Stimulated activated naive CD8-positive, alpha-beta T cell treated with anti-CD3 and anti-CD28 coated beads, Interleukin-15, Interleukin-2, amounts not matched to agents 100 ng/mL and 50 ng/mL, for 24 hours (primary cell): Measurements from ENCODE around the gene ARMC9.
A peak's percentile ranks its signal among the peaks of the same experiment; 100 is the strongest.
"Not testable (repeated sequence)": the region's sequence is repeated elsewhere in the genome, so short reads cannot be mapped to it uniquely, and the experiment has no call there.

Experiments
- H3K27ac Mint-ChIP-seq: one replicate; pipeline ENCODE4 v1.8.0; 2021; ENCODE audit warnings: mild to moderate bottlenecking, mixed read lengths
- H3K27me3 Mint-ChIP-seq: one replicate; pipeline ENCODE4 v1.8.0; 2021; ENCODE audit warnings: mixed read lengths
- H3K36me3 Mint-ChIP-seq: one replicate; pipeline ENCODE4 v1.8.0; 2021; ENCODE audit warnings: low read depth, mixed read lengths
- H3K4me1 Mint-ChIP-seq: one replicate; pipeline ENCODE4 v1.8.0; 2021; ENCODE audit warnings: low read depth, mixed read lengths
- H3K4me3 Mint-ChIP-seq: one replicate; pipeline ENCODE4 v1.8.0; 2021; ENCODE audit warnings: mild to moderate bottlenecking, mixed read lengths
- H3K9me3 Mint-ChIP-seq: one replicate; pipeline ENCODE4 v1.8.0; 2021; ENCODE audit warnings: mixed read lengths

ARMC9 gene

GRCh38 chr2:231400681-231401080 is 202.2 kb downstream of the ARMC9 start:
- not testable (repeated sequence) for H3K9me3 Mint-ChIP-seq
- peaks cover 20% of the 10 kb centered on the region for H3K4me1 Mint-ChIP-seq

GRCh38 chr2:231401101-231401500 is 202.7 kb downstream of the ARMC9 start:
- H3K9me3 Mint-ChIP-seq, H3K36me3 Mint-ChIP-seq, H3K27ac Mint-ChIP-seq, H3K4me3 Mint-ChIP-seq, H3K27me3 Mint-ChIP-seq: not testable (repeated sequence)
- peaks cover 24% of the 10 kb centered on the region for H3K4me1 Mint-ChIP-seq

More at GRCh38 chr2:231400681-231401080, 202.2 kb downstream of the ARMC9 start:
- H3K36me3 Mint-ChIP-seq, H3K4me3 Mint-ChIP-seq, H3K27me3 Mint-ChIP-seq, H3K27ac Mint-ChIP-seq: not testable (repeated sequence)

GRCh38 chr2:231403421-231404182 is 205.2 kb downstream of the ARMC9 start:
- not testable (repeated sequence) for H3K27me3 Mint-ChIP-seq, H3K36me3 Mint-ChIP-seq, H3K9me3 Mint-ChIP-seq, H3K27ac Mint-ChIP-seq, H3K4me3 Mint-ChIP-seq
- peaks cover 20% of the 10 kb centered on the region for H3K4me1 Mint-ChIP-seq

- H3K9me3 Mint-ChIP-seq, H3K27ac Mint-ChIP-seq, H3K36me3 Mint-ChIP-seq, H3K27me3 Mint-ChIP-seq, H3K4me3 Mint-ChIP-seq: not testable (repeated sequence)
- peaks cover 20% of the 10 kb centered on the region for H3K4me1 Mint-ChIP-seq
Observed at GRCh38 chr2:231404183-231404578, 205.8 kb downstream of the ARMC9 start.

GRCh38 chr2:231405601-231406367 is 207.4 kb downstream of the ARMC9 start:
- H3K36me3 Mint-ChIP-seq, H3K9me3 Mint-ChIP-seq, H3K27me3 Mint-ChIP-seq: not testable (repeated sequence)
- H3K4me1 Mint-ChIP-seq, result peaks cover 20% of the 10 kb centered on the region
- peak overlapping the region; percentile 51 for H3K4me3 Mint-ChIP-seq
- peak overlapping the region; percentile 56 for H3K27ac Mint-ChIP-seq

GRCh38 chr2:231407686-231408085 is 209.3 kb downstream of the ARMC9 start:
- H3K9me3 Mint-ChIP-seq, H3K27ac Mint-ChIP-seq, H3K36me3 Mint-ChIP-seq, H3K4me3 Mint-ChIP-seq: not testable (repeated sequence)
- Mint-ChIP-seq H3K27me3 (peaks cover 21% of the 10 kb centered on the region), H3K4me1 (peaks cover 23% of the 10 kb centered on the region)

- not testable (repeated sequence) for H3K36me3 Mint-ChIP-seq, H3K27ac Mint-ChIP-seq, H3K4me3 Mint-ChIP-seq, H3K9me3 Mint-ChIP-seq
- peaks cover 24% of the 10 kb centered on the region for H3K4me1 Mint-ChIP-seq
- peaks cover 28% of the 10 kb centered on the region for H3K27me3 Mint-ChIP-seq
Observed at GRCh38 chr2:231408304-231408703, 209.9 kb downstream of the ARMC9 start.

- Mint-ChIP-seq H3K36me3 (no peaks in the 10 kb centered on the region), H3K4me1 (peaks cover 24% of the 10 kb centered on the region), H3K27me3 (peaks cover 36% of the 10 kb centered on the region), H3K27ac (no peak overlapping the region), H3K9me3 (peaks cover 5% of the 10 kb centered on the region), H3K4me3 (no peak overlapping the region)
Observed at GRCh38 chr2:231409776-231410175, 211.3 kb downstream of the ARMC9 start.

GRCh38 chr2:231410293-231411004 is 212.0 kb downstream of the ARMC9 start:
- H3K27me3 Mint-ChIP-seq, result peaks cover 36% of the 10 kb centered on the region
- no peaks in the 10 kb centered on the region for H3K36me3 Mint-ChIP-seq
- H3K4me3 Mint-ChIP-seq, result no peak overlapping the region
- no peak overlapping the region for H3K27ac Mint-ChIP-seq
- H3K4me1 Mint-ChIP-seq, result peaks cover 17% of the 10 kb centered on the region
- H3K9me3 Mint-ChIP-seq, result peaks cover 5% of the 10 kb centered on the region

GRCh38 chr2:231411237-231411636 is 212.8 kb downstream of the ARMC9 start:
- Mint-ChIP-seq H3K27ac (no peak overlapping the region), H3K27me3 (peaks cover 36% of the 10 kb centered on the region)

GRCh38 chr2:231411831-231412617 is 213.6 kb downstream of the ARMC9 start:
- H3K36me3 Mint-ChIP-seq, result no peaks in the 10 kb centered on the region
- peak overlapping the region; percentile 67 for H3K4me3 Mint-ChIP-seq
- H3K4me1 Mint-ChIP-seq, result peaks cover 4% of the 10 kb centered on the region
- peaks cover 36% of the 10 kb centered on the region for H3K27me3 Mint-ChIP-seq
- H3K9me3 Mint-ChIP-seq, result peaks cover 5% of the 10 kb centered on the region
- H3K27ac Mint-ChIP-seq, result no peak overlapping the region

More at GRCh38 chr2:231411237-231411636, 212.8 kb downstream of the ARMC9 start:
- H3K4me1 Mint-ChIP-seq, result peaks cover 9% of the 10 kb centered on the region
- peaks cover 5% of the 10 kb centered on the region for H3K9me3 Mint-ChIP-seq
- H3K36me3 Mint-ChIP-seq, result no peaks in the 10 kb centered on the region
- H3K4me3 Mint-ChIP-seq, result peak overlapping the region; percentile 67

- Mint-ChIP-seq H3K27me3 (peaks cover 36% of the 10 kb centered on the region), H3K27ac (no peak overlapping the region), H3K4me3 (peak overlapping the region; percentile 43), H3K36me3 (no peaks in the 10 kb centered on the region), H3K4me1 (peaks cover 4% of the 10 kb centered on the region), H3K9me3 (peaks cover 5% of the 10 kb centered on the region)
Observed at GRCh38 chr2:231412618-231412963, 214.2 kb downstream of the ARMC9 start.

GRCh38 chr2:231413456-231413855 is 215.0 kb downstream of the ARMC9 start:
- Mint-ChIP-seq H3K9me3 (peaks cover 5% of the 10 kb centered on the region), H3K27me3 (peaks cover 36% of the 10 kb centered on the region), H3K36me3 (no peaks in the 10 kb centered on the region), H3K4me1 (peaks cover 4% of the 10 kb centered on the region), H3K4me3 (no peak overlapping the region), H3K27ac (no peak overlapping the region)

- no peak overlapping the region for H3K4me3 Mint-ChIP-seq
- peaks cover 4% of the 10 kb centered on the region for H3K4me1 Mint-ChIP-seq
Observed at GRCh38 chr2:231413921-231414476, 215.6 kb downstream of the ARMC9 start.

More at GRCh38 chr2:231413921-231414476, 215.6 kb downstream of the ARMC9 start:
- H3K36me3 Mint-ChIP-seq, result no peaks in the 10 kb centered on the region
- H3K9me3 Mint-ChIP-seq, result peaks cover 5% of the 10 kb centered on the region
- peaks cover 36% of the 10 kb centered on the region for H3K27me3 Mint-ChIP-seq
- no peak overlapping the region for H3K27ac Mint-ChIP-seq
